Rectal smooth muscle tissue (tissue), 1 donor: Measurements from ENCODE around the gene RFNG.

Experiments used
- H3K27ac ChIP-seq: one replicate; pipeline ENCODE4 v1.7.0; 2013; ENCODE audit warnings: low read depth, low read length, inconsistent platforms
- H3K27me3 ChIP-seq: one replicate; pipeline ENCODE4 v1.7.0; 2013; ENCODE audit warnings: low read length; ENCODE audit not compliant: control insufficient read depth, insufficient read depth
- H3K36me3 ChIP-seq: one replicate; pipeline ENCODE4 v1.7.0; 2013; ENCODE audit warnings: low read length; ENCODE audit not compliant: control insufficient read depth, insufficient read depth
- H3K4me1 ChIP-seq: one replicate; pipeline ENCODE4 v1.7.0; 2013; ENCODE audit warnings: low read length; ENCODE audit not compliant: control insufficient read depth, insufficient read depth
- H3K4me3 ChIP-seq: one replicate; pipeline ENCODE4 v1.7.0; 2013; ENCODE audit warnings: low read length
- H3K9ac ChIP-seq: one replicate; pipeline ENCODE4 v1.7.0; 2013; ENCODE audit warnings: low read length

The RFNG gene

DNA sequence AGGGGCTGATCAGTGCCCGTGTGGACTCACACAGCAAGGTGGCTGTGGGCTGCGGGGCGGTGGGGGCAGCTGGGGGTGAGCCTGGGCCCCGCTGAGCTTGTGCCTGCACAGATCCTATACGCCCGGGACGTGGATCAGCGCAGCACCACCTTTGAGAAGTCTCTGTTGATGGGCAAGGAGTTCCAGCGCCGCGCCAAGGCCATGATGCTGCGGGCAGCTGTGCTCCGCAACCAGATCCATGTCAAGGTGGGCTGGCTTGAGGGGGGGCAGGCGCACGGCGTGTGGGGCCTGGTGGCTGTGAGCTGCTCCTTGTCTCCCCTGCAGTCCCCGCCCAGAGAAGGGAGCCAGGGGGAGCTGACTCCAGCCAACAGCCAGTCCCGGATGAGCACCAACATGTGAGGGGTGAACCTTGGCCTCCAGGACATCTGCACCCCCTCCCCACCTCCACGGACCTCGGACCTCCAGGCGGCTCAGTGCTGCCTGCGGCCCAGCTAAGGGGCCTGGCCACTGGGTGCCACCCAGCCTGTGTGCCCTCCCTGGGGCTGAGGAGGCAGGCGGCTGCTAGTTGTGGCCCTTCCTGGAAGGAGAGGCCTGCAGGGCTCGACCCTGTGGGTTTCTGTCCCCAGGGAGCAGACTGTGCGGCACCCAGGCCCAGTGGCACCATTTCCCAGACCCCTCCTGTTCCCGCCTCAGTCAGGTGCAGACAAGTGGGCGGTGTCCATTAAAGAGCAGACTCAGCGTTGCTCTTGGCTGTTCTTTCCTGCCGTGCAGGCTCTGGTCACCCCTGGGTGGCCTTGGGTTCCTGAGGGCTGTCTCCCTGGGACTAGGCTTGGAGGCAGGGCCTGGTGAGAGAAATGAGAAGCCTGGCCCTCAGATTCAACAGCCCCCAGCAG, 5.4 kb upstream of the RFNG start:
- peaks cover 6% of the 10 kb centered on the region for H3K4me1 ChIP-seq

DNA sequence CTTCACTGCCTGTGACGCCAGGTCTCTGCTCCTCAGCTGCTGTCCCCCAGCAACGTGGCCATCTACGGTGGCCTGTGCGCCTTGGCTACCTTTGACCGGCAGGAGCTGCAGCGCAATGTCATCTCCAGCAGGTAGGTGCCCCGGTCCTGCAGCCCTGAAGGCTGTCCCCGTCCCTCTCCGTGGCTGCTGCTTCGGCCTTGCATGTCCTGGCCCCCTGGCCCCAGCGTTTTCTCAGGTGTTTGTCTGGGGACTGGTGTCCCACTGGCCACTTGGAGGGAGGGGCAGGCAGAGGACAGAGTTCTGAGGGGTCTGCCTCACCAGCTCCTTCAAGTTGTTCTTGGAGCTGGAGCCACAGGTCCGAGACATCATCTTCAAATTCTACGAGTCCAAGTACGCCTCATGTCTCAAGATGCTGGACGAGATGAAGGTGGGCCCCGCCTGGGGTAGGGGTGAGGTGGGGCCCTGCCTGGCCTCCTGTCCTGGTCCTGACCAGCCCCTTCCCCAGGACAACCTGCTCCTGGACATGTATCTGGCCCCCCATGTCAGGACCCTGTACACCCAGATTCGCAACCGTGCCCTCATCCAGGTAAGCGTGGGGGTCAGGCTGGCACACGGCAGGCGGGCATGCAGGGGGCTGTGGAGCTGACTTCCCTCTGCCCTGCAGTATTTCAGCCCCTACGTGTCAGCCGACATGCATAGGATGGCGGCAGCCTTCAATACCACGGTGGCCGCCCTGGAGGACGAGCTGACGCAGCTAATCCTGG, 4.5 kb upstream of the RFNG start:
- H3K36me3 ChIP-seq, result peaks cover 38% of the 10 kb centered on the region
- peaks cover 6% of the 10 kb centered on the region for H3K4me1 ChIP-seq
- H3K27me3 ChIP-seq, result no peaks in the 10 kb centered on the region
- no peak overlapping the region for H3K27ac ChIP-seq
- H3K4me3 ChIP-seq, result no peak overlapping the region
- H3K9ac ChIP-seq, result no peak overlapping the region

More for the DNA sequence above, 5.4 kb upstream of the RFNG start:
- no peak overlapping the region for H3K4me3 ChIP-seq
- no peaks in the 10 kb centered on the region for H3K27me3 ChIP-seq
- H3K27ac ChIP-seq, result no peak overlapping the region
- peaks cover 45% of the 10 kb centered on the region for H3K36me3 ChIP-seq
- no peak overlapping the region for H3K9ac ChIP-seq

DNA sequence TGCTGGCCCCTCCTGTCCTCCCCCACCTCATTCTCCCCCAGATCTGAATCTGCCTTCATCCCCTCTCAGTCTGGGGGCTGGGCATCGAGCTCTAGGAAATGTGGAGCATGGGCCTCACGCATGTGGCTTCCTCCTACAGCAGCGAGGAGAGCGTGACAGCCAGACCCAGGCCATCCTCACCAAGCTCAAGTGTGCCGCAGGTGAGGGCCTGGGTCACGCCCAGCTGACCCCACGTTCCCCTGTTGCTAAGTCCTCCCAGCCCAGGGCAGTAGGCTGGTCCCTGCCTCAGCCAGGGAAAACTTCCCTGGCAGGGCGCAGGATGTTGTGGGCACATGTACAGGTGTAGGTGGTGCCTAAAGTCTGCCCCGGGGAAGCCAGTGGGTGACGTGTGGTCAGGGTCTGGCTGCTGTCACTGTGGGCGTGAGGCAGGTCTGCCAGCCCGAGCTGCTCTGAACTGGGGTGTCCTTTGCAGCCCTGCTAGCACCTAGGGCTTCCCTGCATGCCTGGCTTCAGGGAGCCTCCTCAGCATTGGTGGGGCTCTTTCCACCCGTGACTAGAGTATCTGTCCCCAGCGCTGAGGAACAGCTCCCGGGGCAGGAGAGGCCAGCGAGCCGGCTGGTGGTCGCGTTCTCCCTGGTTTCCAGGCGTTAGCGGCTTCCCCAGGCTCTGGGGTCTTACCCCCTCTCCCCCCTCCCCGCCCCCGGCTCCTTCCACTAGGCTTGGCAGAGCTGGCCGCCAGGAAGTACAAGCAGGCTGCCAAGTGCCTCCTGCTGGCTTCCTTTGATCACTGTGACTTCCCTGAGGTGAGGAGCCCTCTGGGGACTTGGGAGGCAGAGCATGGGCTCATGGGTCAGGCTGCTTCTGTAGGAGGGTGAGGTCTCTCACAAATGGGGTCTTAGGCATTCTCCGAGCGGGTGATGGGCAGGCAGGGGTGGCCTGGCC, 3.7 kb upstream of the RFNG start:
- Histone ChIP-seq H3K4me3 (no peak overlapping the region), H3K9ac (no peak overlapping the region), H3K36me3 (peaks cover 33% of the 10 kb centered on the region), H3K27me3 (no peaks in the 10 kb centered on the region), H3K27ac (no peak overlapping the region), H3K4me1 (peaks cover 12% of the 10 kb centered on the region)

DNA sequence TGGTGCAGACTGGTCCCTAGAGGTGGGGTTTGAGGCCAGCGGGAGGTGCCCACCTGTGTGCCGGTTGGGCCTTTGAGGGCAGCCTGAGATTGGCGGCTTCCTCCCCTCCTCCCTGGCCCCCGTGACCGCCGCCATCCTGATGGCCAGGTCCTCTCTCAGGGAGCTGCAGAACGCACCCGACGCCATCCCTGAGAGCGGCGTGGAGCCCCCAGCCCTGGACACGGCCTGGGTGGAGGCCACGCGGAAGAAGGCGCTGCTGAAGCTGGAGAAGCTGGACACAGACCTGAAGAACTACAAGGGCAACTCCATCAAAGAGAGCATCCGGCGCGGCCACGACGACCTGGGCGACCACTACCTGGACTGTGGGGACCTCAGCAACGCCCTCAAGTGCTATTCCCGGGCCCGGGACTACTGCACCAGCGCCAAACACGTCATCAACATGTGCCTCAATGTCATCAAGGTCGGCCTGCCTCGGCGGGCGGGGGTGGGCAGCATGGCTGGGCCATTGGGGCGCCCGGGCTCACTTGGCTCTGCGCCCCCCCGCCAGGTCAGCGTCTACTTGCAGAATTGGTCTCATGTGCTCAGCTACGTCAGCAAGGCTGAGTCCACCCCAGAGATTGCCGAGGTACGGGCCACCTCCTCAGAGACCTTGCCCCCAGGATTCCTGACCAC, 2.9 kb upstream of the RFNG start:
- peaks cover 33% of the 10 kb centered on the region for H3K36me3 ChIP-seq

DNA sequence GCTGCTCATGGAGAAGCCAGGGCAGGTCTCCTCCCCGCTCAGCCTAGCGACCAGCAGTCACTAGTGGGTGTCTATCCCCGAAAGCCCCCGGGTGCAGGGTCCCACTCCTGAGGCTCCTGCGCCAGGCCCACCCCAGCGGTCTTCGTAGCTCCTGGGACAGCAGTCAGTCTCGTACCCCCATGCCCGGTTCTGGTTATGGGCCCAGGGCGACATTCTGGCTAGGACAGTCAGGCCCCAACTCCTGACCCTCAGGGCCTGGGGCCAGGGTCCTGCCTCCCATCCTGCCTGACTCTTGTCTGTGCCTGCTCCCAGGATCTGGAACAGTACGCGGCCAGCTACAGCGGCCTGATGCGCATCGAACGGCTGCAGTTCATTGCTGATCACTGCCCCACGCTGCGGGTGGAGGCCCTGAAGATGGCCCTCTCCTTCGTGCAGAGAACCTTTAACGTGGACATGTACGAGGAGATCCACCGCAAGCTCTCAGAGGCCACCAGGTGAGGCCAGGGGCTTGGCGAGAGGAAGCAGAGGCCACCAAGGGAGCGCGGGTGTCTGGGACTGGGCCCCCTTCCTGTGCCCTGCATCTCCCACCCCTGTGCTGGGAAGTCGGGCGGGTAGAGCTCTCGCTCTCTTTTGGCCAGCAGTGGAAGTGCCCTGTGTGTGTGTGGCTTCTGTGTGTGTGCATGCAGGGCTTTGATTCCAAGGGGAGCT, 2.1 kb upstream of the RFNG start:
- Histone ChIP-seq H3K36me3 (peaks cover 37% of the 10 kb centered on the region), H3K27ac (no peak overlapping the region), H3K27me3 (no peaks in the 10 kb centered on the region), H3K4me3 (peak overlapping the region; percentile 75), H3K9ac (no peak overlapping the region), H3K4me1 (peaks cover 13% of the 10 kb centered on the region)

More for the DNA sequence above, 2.9 kb upstream of the RFNG start:
- Histone ChIP-seq H3K4me3 (no peak overlapping the region), H3K9ac (no peak overlapping the region), H3K4me1 (peaks cover 13% of the 10 kb centered on the region), H3K27me3 (no peaks in the 10 kb centered on the region), H3K27ac (no peak overlapping the region)

DNA sequence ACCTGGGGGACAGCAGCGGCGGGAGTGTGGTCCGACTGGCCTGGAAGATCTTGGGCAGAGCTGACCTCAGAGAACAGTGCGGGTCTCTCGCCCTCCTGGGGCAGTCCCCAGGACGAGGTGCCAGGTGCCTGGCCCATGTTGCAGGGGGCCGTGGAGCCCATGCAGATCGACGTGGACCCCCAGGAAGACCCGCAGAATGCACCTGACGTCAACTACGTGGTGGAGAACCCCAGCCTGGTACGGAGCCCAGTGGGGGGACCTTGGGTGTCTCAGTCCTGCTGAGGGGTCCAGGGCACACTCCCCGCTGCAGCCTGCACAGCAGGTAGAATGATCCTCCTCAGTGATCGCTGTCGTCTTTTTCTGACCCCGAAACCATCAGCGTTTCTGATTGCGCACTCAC, 1.5 kb upstream of the RFNG start:
- no peaks in the 10 kb centered on the region for H3K27me3 ChIP-seq
- H3K9ac ChIP-seq, result no peak overlapping the region
- no peak overlapping the region for H3K27ac ChIP-seq
- peaks cover 13% of the 10 kb centered on the region for H3K4me1 ChIP-seq
- peaks cover 34% of the 10 kb centered on the region for H3K36me3 ChIP-seq
- peak overlapping the region; percentile 75 for H3K4me3 ChIP-seq

DNA sequence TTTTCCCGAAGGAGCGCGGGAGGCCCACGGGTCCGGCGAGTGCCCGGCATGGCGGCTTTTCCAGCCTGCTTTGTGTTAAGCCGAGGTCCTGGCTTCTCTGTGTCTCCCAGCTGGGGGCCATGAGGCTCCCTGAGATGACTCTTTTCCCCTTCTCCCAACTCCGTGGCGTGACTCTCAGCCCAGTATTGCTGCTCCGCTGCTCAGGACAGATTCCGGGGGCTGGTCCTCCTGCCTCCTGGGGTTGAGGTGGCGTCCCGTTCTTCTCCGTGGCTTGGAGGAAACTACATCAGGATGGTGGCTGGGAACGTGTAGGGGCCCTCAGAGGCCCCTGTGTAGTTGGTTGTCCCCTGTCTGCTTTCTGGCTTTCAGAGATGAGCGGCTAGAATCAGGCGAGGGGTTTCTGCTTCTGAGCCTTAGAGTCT, 1.0 kb upstream of the RFNG start:
- peak overlapping the region; percentile 75 for H3K4me3 ChIP-seq
- H3K27me3 ChIP-seq, result no peaks in the 10 kb centered on the region
- peaks cover 29% of the 10 kb centered on the region for H3K36me3 ChIP-seq
- peak overlapping the region; percentile 35 for H3K9ac ChIP-seq
- H3K27ac ChIP-seq, result no peak overlapping the region
- H3K4me1 ChIP-seq, result peaks cover 13% of the 10 kb centered on the region

DNA sequence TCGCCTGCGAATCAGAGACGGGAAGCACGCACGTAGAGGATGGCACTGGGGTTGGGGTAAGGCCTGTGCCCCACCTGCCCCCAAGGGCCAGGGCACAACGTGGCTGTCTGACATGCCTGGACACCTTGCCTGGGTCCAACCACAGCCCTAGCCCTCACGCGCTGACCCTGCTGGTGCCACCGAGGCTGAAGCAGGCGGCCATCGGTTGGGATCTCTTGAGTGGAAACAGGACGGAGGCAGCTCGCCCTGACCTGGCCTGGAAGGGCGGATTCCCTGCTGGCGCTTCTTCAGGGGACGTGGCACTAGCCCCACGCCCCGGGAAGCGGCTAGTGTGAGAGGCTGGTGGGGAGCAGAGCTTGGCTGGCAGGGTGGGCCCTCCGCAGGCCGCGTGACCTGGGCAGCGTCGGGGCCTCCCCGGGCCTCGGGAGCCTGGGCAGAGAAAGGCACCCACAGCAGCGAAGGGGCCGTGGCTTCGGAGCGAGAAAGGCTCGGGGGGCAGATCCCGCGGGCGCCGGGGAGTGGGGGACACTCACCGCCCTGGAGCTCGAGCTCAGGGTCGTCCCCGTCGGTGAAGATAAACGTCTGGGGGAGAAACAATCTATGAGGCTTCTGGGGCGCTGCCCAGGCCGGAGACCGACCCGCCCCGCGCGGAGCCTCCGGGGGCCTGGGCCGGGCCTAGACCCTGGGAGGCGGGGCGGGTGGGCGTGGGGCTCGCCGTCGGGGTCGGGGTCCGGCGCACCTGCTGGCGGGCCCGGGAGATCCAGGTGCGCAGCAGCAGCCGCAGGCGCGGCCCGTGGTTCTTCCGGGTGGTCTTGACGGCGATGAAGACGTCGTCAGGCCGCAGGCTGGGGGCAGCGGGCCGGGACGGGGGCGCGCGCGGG, 610 bp downstream of the RFNG start:
- no peak overlapping the region for H3K27ac ChIP-seq

DNA sequence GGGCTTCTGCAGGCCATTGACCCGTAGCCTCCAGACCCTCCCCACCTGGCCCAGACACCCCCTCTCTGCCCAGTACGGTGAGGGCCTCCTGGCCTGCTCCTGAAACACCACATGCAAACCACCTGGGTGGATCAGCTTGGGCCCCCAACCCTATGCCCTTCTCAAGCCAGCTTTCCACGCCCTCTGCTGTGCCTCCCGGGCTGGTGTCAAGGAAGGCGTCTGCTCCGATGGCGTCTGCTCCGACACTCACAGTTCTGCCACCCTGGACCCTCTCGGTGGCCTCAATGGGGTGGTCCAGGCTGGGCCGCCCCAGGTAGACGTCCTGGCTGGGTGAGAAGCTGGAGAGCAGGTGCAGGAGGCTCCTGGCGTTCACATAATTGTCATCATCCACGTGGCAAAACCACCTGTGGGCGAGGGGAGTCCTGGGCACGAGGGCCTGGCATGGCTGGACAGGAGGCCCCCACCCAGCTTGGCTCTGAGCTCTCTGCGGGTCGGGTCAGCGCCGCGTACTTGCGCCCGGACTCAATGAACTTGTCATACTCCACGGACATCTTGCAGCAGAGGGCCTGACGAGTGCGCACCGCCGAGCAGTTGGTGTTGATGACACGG, 1.4 kb downstream of the RFNG start:
- Histone ChIP-seq H3K27ac (no peak overlapping the region), H3K27me3 (no peaks in the 10 kb centered on the region), H3K4me3 (peak overlapping the region; percentile 64), H3K9ac (no peak overlapping the region), H3K4me1 (peaks cover 13% of the 10 kb centered on the region), H3K36me3 (peaks cover 20% of the 10 kb centered on the region)

More for the DNA sequence above, 610 bp downstream of the RFNG start:
- Histone ChIP-seq H3K36me3 (peaks cover 21% of the 10 kb centered on the region), H3K9ac (no peak overlapping the region), H3K4me3 (peak overlapping the region; percentile 64), H3K4me1 (peaks cover 13% of the 10 kb centered on the region), H3K27me3 (no peaks in the 10 kb centered on the region)

DNA sequence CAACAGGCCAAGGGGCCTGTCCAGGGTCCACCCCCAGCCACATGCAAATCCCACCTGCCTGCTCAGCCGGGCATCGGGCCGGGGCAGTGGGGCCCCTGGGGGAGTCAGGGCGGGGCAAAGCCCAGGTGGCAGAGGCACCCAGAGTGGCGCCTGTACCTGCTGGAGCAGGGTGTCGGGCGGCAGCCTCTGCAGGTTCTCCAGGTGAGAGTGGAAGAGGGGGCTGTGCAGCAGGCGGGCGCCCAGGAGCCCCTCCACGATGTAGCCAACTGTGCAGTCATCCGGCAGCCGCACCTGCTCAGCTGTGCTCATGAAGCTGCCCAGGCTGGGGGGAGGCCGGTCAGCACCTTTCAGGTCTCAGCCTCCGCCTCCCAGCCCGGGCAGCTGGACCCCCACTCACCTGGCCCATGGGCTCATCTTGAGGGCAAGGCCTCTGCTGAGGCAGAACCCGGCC, 2.1 kb downstream of the RFNG start:
- Histone ChIP-seq H3K4me1 (peaks cover 13% of the 10 kb centered on the region), H3K27ac (no peak overlapping the region), H3K9ac (no peak overlapping the region), H3K27me3 (no peaks in the 10 kb centered on the region), H3K4me3 (no peak overlapping the region), H3K36me3 (peaks cover 13% of the 10 kb centered on the region)
